Neural cell (in vitro differentiated cells): ENCODE data around the gene ARHGEF39. TPM values are rescaled to one million over a fixed set of nuclear protein-coding genes. Genes with fewer than 3 reads are reported as not detected.
A peak's percentile ranks its signal among the peaks of the same experiment; 100 is the strongest.
"Not testable (repeated sequence)": the region's sequence is repeated elsewhere in the genome, so short reads cannot be mapped to it uniquely, and the experiment has no call there.

ENCODE experiments used
- H2AFZ ChIP-seq: fragments of 200-600, 300-800 bp; sonication (generic), shearing (Covaris generic); 2 replicates; pipeline ENCODE4 v1.6.0; 2014; ENCODE audit warnings: low read depth, mild to moderate bottlenecking, antibody characterized with exemption, low read length, moderate library complexity
- H3F3A ChIP-seq: fragments of 200-600 bp; shearing (Covaris generic); 2 replicates; pipeline ENCODE4 v1.6.1; 2016; ENCODE audit warnings: mild to moderate bottlenecking, moderate library complexity, mixed read lengths, antibody characterized with exemption, low read length; ENCODE audit not compliant: insufficient read depth, poor library complexity, severe bottlenecking
- H3K27ac ChIP-seq: fragments of 200-600, 300-800 bp; sonication (generic), shearing (Covaris generic); 2 replicates; pipeline ENCODE4 v1.5.1; 2014; ENCODE audit warnings: mild to moderate bottlenecking, low read length, moderate library complexity
- H3K27me3 ChIP-seq: fragments of 300-800, 200-600 bp; sonication (generic), shearing (Covaris generic); 2 replicates; pipeline ENCODE4 v1.6.0; 2014; ENCODE audit warnings: mild to moderate bottlenecking, low read depth, low read length, moderate library complexity; ENCODE audit not compliant: insufficient read depth
- H3K36me3 ChIP-seq: fragments of 300-800, 200-600 bp; sonication (generic), shearing (Covaris generic); 2 replicates; pipeline ENCODE4 v1.5.1; 2014; ENCODE audit warnings: mild to moderate bottlenecking, antibody characterized with exemption, low read length, moderate library complexity; ENCODE audit not compliant: insufficient read depth
- H3K4me2 ChIP-seq: fragments of 300-800, 200-600 bp; sonication (generic), shearing (Covaris generic); 2 replicates; pipeline ENCODE4 v1.6.0; 2014; ENCODE audit warnings: mild to moderate bottlenecking, low read length
- H3K4me3 ChIP-seq: fragments of 300-800, 200-600 bp; sonication (generic), shearing (Covaris generic); 2 replicates; pipeline ENCODE4 v1.5.1; 2014; ENCODE audit warnings: mild to moderate bottlenecking, low read length, moderate library complexity
- H3K79me2 ChIP-seq: fragments of 200-600 bp; shearing (Covaris generic); replicated peaks from 2 replicates; pipeline ENCODE4 v1.6.0; 2014; ENCODE audit warnings: mild to moderate bottlenecking, low read length, moderate library complexity; ENCODE audit not compliant: insufficient read depth
- H3K9ac ChIP-seq: fragments of 300-800, 200-600 bp; sonication (generic), shearing (Covaris generic); 2 replicates; pipeline ENCODE4 v1.6.1; 2016; ENCODE audit warnings: mild to moderate bottlenecking, low read length, mixed read lengths
- H3K9me2 ChIP-seq: fragments of 200-600 bp; shearing (Covaris generic); 2 replicates; pipeline ENCODE4 v1.6.1; 2016; ENCODE audit warnings: mild to moderate bottlenecking, low read length, mixed read lengths; ENCODE audit not compliant: insufficient read depth
- H3K9me3 ChIP-seq: fragments of 200-600, 300-800 bp; sonication (generic), shearing (Covaris generic); 2 replicates; pipeline ENCODE4 v1.6.1; 2016; ENCODE audit warnings: mild to moderate bottlenecking, mixed run types, low read length, moderate library complexity, mixed read lengths
- H4K20me1 ChIP-seq: fragments of 200-600 bp; shearing (Covaris generic); 2 replicates; pipeline ENCODE4 v1.6.1; 2016; ENCODE audit warnings: mild to moderate bottlenecking, mixed run types; ENCODE audit not compliant: insufficient read depth
- CTCF ChIP-seq: fragments of 450-650 bp; IDR thresholded peaks from 2 replicates; pipeline ENCODE4 v1.5.1; 2014; ENCODE audit warnings: antibody characterized with exemption, mild to moderate bottlenecking, moderate library complexity; ENCODE audit not compliant: poor library complexity, severe bottlenecking
- EP300 ChIP-seq: fragments of 450-650 bp; conservative IDR thresholded peaks from 2 replicates; pipeline ENCODE4 v1.6.1; 2014; ENCODE audit warnings: antibody characterized with exemption, mild to moderate bottlenecking, moderate library complexity; ENCODE audit not compliant: poor library complexity, severe bottlenecking
- EZH2 ChIP-seq: fragments of 200-600, 300-800 bp; shearing (Covaris generic), sonication (generic); IDR thresholded peaks from 2 replicates; pipeline ENCODE4 v1.6.1; 2014; ENCODE audit warnings: antibody characterized with exemption, low read length, borderline replicate concordance, mild to moderate bottlenecking; ENCODE audit not compliant: insufficient read depth, poor library complexity, severe bottlenecking
- MXI1 ChIP-seq: fragments of 450-650 bp; conservative IDR thresholded peaks from 2 replicates; pipeline ENCODE4 v1.6.1; 2014; ENCODE audit warnings: antibody characterized with exemption, mild to moderate bottlenecking; ENCODE audit not compliant: poor library complexity, severe bottlenecking
- POLR2AphosphoS5 ChIP-seq: IDR thresholded peaks from 2 replicates; pipeline ENCODE4 v1.6.1; 2012
- RAD21 ChIP-seq: fragments of 450-650 bp; conservative IDR thresholded peaks from 2 replicates; pipeline ENCODE4 v1.6.1; 2014; ENCODE audit warnings: antibody characterized with exemption, mild to moderate bottlenecking, moderate library complexity
- REST ChIP-seq: IDR thresholded peaks from 2 replicates; pipeline ENCODE4 v1.6.1; 2012; ENCODE audit warnings: borderline replicate concordance
- SMC3 ChIP-seq: fragments of 450-650 bp; conservative IDR thresholded peaks from 2 replicates; pipeline ENCODE4 v1.6.1; 2014; ENCODE audit warnings: antibody characterized with exemption, mild to moderate bottlenecking, moderate library complexity; ENCODE audit not compliant: poor library complexity
- TAF1 ChIP-seq: IDR thresholded peaks from 2 replicates; pipeline ENCODE4 v1.6.1; 2012; ENCODE audit warnings: low read depth
- polyA plus RNA-seq: library from polyadenylated mRNA; depleted of rRNA; stranded (reverse); fragments of >200 nt; gene quantifications from 2 replicates; pipeline ENCODE4 v1.2.3, GENCODE V29; 2014

Gene ARHGEF39
- polyA plus RNA-seq, 1 donor from 2014 or later, result 0.51 TPM

- H3K9me3 ChIP-seq, result no peaks in the 10 kb centered on the region
- no peaks in the 10 kb centered on the region for H3K27me3 ChIP-seq
- no peaks in the 10 kb centered on the region for H3K36me3 ChIP-seq
- TF ChIP-seq SMC3 (no peak), EZH2 (no peak), CTCF (no peak), RAD21 (no peak), POLR2AphosphoS5 (no peak), MXI1 (no peak), EP300 (no peak)
- no peaks in the 10 kb centered on the region for H3F3A ChIP-seq
- peak overlapping the region; percentile 75 for H3K4me3 ChIP-seq
- H3K79me2 ChIP-seq, result no peaks in the 10 kb centered on the region
- H3K27ac ChIP-seq, result no peak overlapping the region
- no peaks in the 10 kb centered on the region for H4K20me1 ChIP-seq
- peak overlapping the region; percentile 65 for H3K4me2 ChIP-seq
- peak overlapping the region; percentile 74 for H3K9ac ChIP-seq
- H2AFZ ChIP-seq, result no peak overlapping the region
- H3K9me2 ChIP-seq, result no peaks in the 10 kb centered on the region
Measured at GRCh38 chr9:35646153-35646532, 18.9 kb downstream of the ARHGEF39 start.

- H3K27me3 ChIP-seq, H3K9ac ChIP-seq, H3K36me3 ChIP-seq, H3K9me2 ChIP-seq, H3K79me2 ChIP-seq, H2AFZ ChIP-seq, H3K4me2 ChIP-seq, H3K9me3 ChIP-seq, H3K27ac ChIP-seq, H4K20me1 ChIP-seq, H3F3A ChIP-seq, H3K4me3 ChIP-seq: not testable (repeated sequence)
Measured at GRCh38 chr9:35645736-35646135, 19.3 kb downstream of the ARHGEF39 start.

- H3K4me3 ChIP-seq, result no peak overlapping the region
- H3K79me2 ChIP-seq, result no peaks in the 10 kb centered on the region
- no peaks in the 10 kb centered on the region for H3K9me2 ChIP-seq
- no peak overlapping the region for H3K4me2 ChIP-seq
- H3K36me3 ChIP-seq, result no peaks in the 10 kb centered on the region
- no peak overlapping the region for H3K27ac ChIP-seq
- TF ChIP-seq EP300 (no peak), MXI1 (no peak), RAD21 (no peak), TAF1 (no peak), CTCF (no peak), REST (no peak), POLR2AphosphoS5 (no peak)
- H3K27me3 ChIP-seq, result no peaks in the 10 kb centered on the region
- no peaks in the 10 kb centered on the region for H4K20me1 ChIP-seq
- no peaks in the 10 kb centered on the region for H3K9me3 ChIP-seq
- no peak overlapping the region for H3K9ac ChIP-seq
- no peak overlapping the region for H2AFZ ChIP-seq
- H3F3A ChIP-seq, result no peaks in the 10 kb centered on the region
Measured at GRCh38 chr9:35643046-35643445, 21.9 kb downstream of the ARHGEF39 start.

- H3K79me2 ChIP-seq, H3K9me2 ChIP-seq, H3K4me2 ChIP-seq, H4K20me1 ChIP-seq, H3K36me3 ChIP-seq, H3F3A ChIP-seq, H3K9me3 ChIP-seq, H3K4me3 ChIP-seq, H2AFZ ChIP-seq, H3K27ac ChIP-seq, H3K9ac ChIP-seq, H3K27me3 ChIP-seq: not testable (repeated sequence)
Measured at GRCh38 chr9:35641478-35641877, 23.5 kb downstream of the ARHGEF39 start.
